GM12891 (cell line): ENCODE data around the gene E2F2.

ENCODE experiments used
- PAX5 ChIP-seq: IDR thresholded peaks from 2 replicates; pipeline ENCODE4 v1.6.1; 2011; ENCODE audit warnings: low read length, moderate library complexity, mild to moderate bottlenecking; ENCODE audit not compliant: insufficient read depth, severe bottlenecking
- POLR2A ChIP-seq: IDR thresholded peaks from 2 replicates; pipeline ENCODE4 v1.6.1; 2011; ENCODE audit warnings: low read depth, low read length, control low read depth
- POLR2AphosphoS5 ChIP-seq: IDR thresholded peaks from 2 replicates; pipeline ENCODE4 v1.6.1; 2011; ENCODE audit warnings: low read depth, low read length, control low read depth
- POU2F2 ChIP-seq: IDR thresholded peaks from 2 replicates; pipeline ENCODE4 v1.6.1; 2011; ENCODE audit warnings: low read depth, mild to moderate bottlenecking, control low read depth, low read length, moderate library complexity
- SPI1 ChIP-seq: IDR thresholded peaks from 2 replicates; pipeline ENCODE4 v1.6.1; 2011; ENCODE audit warnings: low read depth, low read length, control low read depth
- TAF1 ChIP-seq: IDR thresholded peaks from 2 replicates; pipeline ENCODE4 v1.6.1; 2011; ENCODE audit warnings: low read depth, low read length, control low read depth

DNA sequence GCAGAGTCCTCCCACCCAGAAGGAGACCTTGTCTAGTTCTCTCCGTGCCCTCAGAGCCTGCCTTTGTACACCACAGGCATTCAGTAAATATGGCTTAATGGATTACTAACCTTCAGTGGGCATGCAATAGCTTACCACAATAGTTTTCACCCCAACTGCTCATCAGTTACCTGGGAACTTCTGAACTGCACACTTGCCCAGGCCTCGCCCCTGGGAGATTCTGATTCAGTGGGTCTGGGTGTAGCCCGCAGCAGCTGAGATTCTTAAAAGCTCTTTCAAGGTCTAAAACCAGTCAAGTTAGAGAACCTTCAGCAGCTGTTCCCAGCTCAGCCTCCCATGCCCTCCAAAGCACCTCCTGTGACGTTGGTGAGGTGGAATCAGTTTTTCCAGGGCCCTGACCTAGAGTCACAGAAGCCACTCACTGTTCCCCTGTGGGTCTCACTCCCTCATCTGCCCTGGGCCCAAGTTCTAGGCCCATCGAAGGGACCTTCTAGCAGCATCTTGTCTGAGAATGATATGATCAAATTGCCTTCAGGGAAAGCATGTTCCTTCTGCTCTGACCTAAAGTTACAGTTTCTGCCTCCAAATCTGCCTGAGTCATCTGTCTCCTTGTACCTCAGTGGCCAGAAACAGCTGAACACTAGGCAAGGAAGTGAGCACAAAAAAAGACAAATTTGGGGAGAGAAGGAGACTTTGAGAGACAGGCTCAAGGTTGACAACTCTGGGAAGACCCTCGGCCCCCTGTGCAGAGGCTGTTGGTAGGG lies 57.8 kb downstream of the E2F2 start:
- TF ChIP-seq POLR2A (no peak), POLR2AphosphoS5 (no peak), TAF1 (no peak), PAX5 (no peak), POU2F2 (no peak), SPI1 (no peak)
